Stimulated activated naive CD4-positive, alpha-beta T cell (primary cell): ENCODE results near the gene CACNA1F.
"Not testable (repeated sequence)": the region's sequence is repeated elsewhere in the genome, so short reads cannot be mapped to it uniquely, and the experiment has no call there.

Experiments
- DNase-seq, 6 experiments: peaks; one replicate each; lab custom pipeline; 2025; lab: John Stamatoyannopoulos, UW

Gene CACNA1F

DNA sequence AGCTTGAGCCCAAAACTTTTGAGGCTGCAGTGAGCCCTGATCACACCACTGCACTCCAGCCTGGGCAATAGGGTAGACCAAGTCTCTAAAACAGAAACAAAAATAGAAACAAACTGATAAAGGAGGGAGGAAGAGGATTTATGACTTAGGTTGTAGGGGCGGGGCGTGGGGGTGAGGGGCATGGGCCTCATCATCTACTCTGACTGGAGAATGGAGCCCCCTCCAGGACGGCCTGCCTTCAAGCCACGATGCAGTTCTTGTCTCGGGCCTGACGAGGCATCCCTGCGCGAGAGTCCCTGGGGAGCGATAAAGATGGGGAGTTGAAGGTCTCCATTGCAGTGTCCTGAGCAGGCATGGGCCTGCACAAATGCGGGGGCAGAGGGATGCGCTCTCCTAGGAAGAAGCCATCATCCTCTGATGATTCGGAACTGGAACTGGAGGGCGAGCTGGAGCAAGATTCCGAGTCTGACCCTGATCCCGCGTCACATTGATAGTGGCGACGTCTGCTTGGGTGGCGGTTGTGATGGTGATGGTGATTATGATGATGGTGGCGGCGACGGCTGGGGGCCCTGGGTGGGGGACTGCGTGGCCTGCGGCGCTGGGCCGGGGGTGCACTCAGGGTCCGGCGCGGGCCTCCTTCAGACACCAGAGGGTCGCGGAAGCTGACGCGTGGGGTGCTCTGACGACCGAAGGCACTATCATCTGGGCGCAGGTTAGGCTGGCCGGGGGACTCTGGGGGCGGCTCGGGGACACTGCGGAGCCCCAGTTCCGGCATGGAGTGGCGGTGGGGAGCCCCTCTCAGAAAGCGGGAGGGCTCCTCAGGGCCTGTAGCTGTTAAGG lies 57.5 kb downstream of the CACNA1F start:
- DNase-seq: no peak

DNA sequence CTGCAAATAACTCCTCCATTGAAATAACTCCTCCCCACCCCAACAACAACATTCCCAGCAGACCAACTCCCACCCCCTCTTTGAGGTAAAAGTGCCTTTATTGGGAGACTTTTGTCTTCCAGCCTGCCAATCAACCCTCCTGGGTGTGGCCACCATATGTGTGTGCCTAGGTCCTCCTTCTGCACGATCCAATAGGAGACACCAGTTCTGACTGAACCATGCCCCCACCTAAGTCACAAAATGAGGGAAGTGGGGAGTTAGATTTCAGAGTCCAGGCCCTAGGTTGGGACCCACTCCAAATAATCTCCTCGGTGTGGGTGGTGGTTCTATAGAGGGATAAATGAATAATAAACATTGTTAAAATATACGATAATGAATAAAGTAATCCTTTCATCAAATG lies 58.4 kb downstream of the CACNA1F start:
- DNase-seq: no peak

DNA sequence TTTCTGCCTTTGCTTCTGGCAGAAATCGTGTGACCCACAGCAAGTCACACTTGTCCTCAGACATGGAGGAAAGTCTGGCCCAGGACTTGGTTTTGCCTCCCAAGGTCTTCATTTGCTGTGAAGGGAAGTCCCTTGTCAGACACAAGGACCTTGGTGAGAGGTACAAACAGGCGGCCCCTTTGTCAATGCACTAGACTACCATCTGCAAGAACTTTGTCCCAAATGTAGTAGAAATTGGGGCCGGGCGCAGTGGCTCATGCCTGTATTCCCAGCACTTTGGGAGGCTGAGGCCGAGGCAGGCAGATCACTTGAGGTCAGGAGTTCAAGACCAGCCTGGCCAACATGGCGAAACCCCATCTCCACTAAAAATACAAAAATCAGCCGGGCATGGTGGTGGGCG lies 59.6 kb downstream of the CACNA1F start:
- not testable (repeated sequence) for DNase-seq

DNA sequence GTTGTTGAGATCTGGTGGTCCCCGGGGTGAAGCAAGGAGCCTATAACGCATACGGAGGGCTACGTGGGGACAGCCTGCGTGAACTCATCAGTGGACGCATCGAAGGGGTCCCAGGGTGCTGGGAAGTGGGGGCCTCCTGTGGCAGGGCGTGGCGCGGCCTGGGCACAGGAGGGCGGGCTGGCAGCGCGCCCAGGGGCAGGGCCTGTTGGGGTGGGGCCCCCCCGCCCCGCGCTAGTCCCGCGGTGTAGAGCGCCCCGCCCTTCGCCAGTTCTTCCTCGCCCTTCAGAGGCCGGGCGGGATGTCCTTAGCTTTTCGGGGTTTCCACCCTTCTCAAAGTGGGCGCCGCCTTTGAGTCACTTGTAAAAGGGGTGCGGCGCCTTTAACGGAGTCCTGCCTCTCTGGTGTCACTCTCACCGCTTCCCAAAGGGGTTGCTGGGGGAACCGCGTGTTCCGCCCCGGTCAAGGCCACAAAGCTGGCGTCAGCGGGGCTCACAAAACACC lies 60.8 kb downstream of the CACNA1F start:
- DNase-seq: peak; percentile 9 to 62 (median 30)

DNA sequence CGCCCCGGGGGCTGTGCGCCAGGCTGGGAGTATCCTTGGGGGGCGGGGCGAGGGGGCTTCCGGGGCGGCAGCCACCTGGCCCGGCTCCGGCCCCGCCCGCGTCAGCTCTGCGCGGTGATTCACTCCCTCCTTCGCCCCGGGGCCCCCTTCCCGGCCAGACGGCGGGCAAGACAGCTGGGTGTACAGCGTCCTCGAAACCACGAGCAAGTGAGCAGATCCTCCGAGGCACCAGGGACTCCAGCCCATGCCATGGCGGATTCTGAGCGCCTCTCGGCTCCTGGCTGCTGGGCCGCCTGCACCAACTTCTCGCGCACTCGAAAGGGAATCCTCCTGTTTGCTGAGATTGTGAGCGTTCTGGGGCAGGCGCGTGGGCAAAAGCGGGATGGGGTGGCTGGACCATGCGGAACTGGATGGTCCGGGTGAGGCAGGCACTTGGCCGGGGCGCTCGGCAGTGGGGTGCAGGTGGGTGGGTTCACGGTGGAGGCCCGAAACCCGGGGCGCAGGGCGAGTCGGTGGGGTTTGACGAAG lies 61.3 kb downstream of the CACNA1F start, which contains the start of gene PLP2:
Gene PLP2, plus strand, starts transcription at position 147 of the 528 bp plus-strand sequence. Its CDS starts 103 bp downstream, at position 250.
- peak; percentile 10 to 48 (median 40) for DNase-seq

DNA sequence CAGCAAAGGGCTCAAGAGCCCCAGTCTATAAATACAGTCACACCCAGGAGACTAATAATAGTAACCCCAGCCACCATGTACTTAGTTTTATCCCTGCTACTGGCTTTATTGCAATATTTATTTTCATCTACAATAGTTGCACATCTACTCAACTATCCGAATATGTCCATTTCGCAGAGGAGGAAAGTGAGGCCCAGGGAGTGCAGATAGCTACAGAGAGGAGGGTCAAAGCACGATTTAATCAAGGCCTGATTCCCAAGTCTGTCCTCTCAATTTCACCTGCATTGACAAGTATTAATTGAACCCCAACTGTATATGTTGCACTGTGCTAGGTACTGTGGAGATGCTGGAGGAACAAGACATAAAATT lies 65.4 kb downstream of the CACNA1F start:
- no peak for DNase-seq

DNA sequence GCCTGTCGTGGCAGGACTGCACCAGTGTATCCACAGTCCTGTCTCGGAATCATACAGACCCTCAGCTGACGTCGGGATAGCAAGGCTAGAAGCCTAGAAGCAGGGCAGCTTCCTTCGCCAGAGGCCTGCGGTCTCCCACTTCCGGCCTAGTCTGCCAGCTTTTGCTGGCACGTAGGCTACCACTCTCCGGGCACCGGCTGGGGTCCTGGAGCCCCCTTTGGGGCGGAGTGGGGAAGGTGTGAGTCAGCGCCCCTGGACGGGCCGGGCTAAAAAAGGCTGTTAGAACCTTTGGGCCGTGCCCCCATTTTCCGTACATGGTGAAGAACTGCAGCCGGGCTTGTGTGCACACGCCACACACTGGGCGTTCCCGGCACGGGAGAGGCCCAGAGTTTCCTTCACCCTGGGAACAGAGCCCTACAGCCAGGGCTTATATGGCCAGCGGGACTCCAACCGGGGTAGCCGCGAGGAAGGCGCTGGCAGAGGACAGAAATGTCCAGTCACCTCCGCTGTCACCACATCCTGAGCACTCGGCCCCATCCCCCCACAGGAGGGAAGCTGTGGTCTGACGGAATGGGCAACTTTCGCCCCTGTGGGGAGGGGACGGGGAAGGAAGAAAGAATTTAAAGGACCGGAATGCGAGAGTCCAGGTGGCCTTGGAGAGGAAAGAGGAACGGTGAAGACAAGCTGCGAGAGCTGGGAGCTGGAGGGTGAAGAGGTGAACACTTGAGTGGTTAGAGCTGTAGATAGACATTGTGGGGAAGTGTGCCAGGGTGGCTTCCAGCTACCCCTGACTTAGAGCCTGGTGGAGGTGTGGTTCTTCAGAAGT lies 66.0 kb downstream of the CACNA1F start:
- peak in 5 of 6 experiments; percentile 23 to 64 (median 38) for DNase-seq

DNA sequence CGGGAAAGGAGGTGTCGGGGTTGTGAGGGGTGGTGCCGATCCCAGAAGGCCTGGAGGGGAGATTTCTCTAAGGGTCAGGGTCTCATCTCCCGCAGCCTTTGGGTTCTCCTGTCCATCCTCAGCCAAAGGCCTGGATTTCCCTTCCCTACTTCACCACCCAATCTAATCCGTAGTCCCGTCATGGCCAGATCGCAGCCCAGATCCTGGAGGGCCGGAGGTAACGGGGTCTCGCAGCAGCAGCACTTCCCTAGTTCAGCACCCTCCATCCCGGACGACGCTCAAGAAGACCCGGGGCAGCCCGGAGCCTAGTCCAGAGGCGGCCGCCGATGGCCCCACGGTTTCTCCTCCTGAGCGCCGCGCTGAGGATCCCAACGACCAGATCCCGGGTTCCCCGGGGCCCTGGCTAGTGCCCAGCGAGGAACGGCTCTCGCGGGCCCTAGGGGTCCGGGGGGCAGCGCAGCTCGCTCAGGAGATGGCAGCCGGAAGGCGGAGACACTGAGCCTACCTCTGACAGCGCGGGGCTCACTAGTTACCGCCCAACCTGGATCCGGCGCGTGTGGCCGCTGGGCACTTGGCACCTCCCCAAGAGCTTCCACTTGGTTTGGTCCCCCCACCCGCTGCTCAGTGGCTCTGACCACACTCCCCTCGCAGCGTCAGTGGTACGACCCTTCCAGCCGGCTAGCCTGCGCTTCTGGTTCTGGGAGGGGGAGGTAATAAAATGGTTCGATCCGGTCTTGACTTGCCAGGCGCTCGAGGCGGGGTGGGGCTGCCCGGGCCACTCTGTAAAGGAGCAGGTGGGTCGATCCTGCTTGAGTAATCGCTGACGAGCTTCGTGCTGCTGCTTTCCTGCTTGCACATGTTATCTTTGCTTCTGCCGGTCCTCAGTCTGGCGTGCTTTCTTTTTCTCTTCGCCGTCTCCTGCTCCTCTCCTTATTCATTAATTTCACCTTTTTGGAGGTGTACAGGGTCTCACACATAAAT lies 66.9 kb downstream of the CACNA1F start:
- peak; percentile 44 to 70 (median 55) for DNase-seq

DNA sequence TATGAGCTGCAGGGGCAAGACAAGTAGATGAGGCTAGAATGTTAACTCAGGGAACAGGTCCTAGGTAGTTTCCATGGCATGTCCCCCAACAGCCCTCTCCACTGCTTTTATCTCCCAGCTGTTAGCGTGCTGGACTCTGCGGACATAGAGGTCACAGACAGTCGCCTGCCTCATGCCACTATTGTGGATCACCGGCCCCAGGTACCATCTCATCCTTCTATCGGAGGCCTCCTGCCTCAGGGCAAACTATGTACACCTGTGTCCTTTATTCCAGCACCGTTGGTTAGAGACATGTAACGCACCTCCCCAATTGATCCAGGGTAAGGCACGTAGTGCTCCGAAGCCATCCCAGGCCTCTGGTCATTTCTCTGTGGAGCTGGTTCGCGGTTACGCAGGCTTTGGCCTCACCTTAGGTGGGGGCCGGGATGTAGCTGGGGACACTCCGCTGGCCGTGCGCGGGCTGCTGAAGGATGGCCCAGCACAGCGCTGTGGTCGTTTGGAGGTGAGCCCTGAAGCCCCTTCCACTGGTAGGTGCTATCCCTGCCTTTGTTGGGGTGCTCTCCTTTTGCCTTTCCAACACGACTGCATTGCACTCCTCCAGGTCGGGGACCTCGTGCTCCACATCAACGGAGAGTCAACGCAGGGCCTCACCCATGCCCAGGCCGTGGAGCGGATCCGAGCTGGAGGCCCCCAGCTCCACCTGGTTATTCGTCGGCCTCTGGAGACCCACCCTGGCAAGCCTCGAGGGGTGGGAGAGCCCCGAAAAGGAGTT lies 68.4 kb downstream of the CACNA1F start:
- DNase-seq: no peak

DNA sequence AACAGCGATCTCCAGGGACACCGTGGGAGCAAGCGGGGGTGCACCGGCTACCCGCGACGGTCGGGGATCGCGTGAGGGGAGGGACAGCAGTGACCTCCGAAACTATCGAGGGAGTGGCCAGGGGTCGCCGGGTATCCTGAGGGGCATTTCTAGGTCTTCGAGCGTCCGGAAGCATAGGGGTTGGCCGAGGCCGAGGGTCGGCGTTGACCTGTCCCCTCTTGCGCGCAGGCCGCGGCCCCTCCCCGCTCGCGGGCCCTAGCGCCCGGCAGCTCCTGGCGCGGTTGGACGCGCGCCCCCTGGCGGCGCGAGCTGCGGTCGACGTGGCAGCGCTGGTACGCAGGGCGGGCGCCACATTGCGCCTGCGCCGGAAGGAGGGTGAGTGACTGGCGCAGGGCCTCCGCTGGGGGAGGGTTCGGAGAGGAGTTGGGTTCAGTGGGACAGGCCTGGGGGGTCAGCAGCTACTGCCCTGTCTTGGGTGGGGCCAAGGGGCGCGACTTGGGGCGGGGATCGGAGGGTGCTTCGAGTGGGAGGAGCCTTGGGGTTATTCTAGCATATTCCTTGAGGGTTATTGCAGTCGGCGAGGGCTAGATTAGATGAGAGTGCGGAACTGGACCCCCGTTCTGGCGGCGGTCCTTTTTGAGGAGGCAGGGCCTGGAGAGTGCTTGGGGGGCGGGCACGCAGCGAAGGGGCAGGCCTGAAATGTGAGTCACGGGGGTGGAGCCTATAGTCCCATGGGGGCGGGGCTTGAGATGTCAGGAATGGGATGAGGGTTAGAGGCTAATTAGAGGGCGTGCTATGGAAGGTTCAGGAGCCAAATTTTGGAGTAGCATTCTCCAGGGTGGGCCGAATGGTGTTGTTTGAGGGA lies 69.4 kb downstream of the CACNA1F start:
- peak; percentile 54 to 80 (median 73) for DNase-seq

DNA sequence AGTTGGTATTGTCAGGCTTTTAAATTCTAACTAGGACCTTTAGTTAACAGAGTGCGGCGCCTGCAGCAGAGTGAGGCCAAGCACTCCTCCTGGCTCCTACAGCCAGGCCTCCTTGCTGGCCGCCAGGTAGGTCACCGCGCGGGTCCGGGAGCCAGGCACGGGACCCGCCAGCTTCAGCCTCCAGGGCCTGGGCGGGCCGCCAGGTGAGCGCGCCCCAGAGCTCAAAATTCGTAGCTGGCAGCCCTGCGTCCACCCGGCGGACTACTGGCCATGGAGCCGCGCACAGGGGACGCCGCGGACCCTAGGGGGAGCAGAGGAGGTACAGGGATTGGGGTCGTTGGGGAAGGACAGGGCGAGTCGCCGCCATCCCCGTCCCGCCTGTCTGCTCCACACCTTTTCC lies 70.5 kb downstream of the CACNA1F start, which contains the start of gene MAGIX:
Gene MAGIX, plus strand, starts transcription at position 139 of the 400 bp plus-strand sequence. Its CDS starts 132 bp downstream, at position 271.
- DNase-seq: no peak

DNA sequence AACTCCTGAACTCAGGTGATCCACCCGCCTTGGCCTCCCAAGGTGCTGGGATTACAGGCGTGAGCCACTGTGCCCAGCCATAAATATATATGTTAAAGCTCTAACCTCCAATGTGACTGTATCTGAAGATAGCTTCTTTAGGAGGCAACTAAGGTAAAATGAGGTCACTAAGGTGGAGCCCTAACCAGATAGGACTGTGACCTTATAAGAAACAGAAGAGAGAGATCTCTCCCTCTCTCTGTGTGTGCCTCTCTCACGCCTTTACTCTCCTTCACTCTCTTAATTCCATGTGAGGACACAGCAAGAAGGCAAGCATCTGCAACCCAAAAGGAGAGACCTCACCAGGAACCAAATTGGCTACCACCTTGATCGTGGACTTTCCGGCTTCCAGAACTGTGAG lies 71.5 kb downstream of the CACNA1F start:
- DNase-seq: no peak

DNA sequence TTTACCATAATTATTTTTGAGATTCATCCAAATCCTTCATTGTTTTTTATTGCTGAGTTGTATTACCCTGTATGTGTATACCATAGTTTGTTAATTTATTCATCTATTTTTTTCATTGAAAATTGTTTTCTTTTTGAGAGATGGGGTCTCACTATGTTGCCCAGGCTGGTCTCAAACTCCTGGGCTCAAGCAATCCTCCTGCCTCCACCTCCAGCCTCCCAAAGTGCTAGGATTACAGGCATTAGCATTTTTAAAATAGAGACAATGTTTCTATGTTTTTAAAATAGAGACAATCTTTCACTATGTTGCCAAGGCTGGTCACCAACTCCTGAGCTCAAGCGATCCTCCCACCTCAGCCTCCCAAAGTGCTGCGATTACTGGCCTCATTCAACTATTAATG lies 72.2 kb downstream of the CACNA1F start:
- no peak for DNase-seq

DNA sequence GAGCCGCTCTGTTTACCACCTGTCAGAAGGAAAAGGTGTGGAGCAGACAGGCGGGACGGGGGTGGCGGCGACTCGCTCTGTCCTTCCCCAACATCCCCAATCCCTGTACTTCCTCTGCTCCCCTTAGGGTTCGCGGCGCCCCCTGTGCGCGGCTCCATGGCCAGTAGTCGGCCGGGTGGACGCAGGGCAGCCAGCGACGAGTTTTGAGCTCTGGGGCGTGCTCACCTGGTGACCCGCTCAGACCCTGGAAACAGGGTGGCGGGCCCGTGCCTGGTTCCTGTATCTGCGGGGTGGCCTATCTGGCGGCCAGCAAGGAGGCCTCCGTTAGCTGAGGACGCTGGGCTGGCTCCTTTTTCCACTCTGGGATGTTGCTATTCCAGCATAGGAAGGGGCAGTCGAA lies 75.9 kb downstream of the CACNA1F start:
- no peak for DNase-seq

DNA sequence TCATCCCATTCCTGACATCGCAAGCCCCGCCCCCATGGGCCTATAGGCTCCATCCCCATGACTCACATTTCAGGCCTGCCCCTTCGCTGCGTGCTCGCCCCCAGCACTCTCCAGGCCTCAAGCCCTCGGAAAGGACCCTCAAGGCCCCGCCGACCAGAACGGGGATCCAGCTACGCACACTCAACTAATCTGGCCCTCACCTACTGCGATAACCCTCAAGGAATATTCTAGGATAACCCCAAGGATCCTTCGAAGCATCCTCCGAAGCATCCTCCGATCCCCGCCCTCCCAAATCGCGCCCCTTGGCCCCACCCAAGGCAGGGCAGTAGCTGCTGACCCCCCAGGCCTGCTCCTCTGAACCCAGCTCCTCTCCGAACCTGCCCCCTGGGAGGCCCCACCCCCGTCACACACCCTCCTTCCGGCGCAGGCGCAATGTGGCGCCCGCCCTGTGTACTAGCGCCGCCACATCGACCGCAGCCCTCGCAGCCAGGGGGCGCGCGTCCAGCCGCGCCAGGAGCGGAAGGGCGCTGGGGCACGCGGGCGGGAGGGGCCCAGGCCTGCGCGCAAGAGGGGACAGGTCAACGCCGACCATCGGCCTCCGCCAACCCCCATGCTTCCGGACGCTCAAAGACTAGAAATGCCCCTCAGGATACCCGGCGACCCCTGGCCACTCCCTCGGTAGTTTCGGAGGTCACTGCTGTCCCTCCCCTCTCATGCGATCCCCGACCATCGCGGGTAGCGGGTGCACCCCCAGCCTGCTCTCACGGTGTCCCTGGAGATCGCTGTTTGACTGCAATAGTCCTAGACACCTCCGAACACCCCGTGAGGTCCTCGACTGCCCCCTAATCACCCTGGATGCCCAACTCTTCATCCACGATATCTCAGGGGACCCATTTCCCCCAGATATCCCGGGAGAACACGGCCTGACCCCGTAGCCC lies 77.0 kb downstream of the CACNA1F start:
- peak; percentile 66 to 85 (median 77) for DNase-seq

DNA sequence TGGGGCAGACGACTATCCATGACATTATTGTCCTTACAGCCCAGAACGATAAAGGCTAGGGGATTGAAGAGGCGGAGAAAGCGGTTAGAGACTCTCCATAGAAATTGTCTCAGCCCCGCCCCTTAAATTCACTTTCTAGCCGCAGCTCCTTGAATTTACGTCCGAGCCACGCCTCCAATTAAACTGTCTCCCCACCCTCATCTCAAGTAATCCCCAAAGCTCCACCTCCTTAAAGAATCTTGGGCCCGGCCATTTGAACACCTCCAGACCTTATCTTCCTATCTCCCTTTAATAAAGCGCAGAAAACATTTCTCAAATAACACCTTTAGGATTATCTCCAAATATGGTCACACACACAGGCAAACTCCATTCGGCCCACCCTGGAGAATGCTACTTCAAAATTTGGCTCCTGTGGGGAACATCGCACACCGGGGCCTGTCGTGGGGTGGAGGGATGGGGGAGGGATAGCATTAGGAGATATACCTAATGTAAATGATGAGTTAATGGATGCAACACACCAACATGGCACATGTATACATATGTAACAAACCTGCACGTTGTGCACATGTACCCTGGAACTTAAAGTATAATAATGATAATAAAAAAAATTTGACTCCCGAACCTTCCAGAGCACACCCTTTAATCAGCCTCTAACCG lies 77.8 kb downstream of the CACNA1F start:
- peak in 1 of 6 experiments; percentile 31 for DNase-seq
